Measurements from ENCODE around the gene CPXM1. TPM values are rescaled to one million over a fixed set of nuclear protein-coding genes. Genes with fewer than 3 reads are reported as not detected.

Gene CPXM1
- total RNA-seq, 2 donors from 2014 or later, result 7.4 to 35.5 TPM

DNA sequence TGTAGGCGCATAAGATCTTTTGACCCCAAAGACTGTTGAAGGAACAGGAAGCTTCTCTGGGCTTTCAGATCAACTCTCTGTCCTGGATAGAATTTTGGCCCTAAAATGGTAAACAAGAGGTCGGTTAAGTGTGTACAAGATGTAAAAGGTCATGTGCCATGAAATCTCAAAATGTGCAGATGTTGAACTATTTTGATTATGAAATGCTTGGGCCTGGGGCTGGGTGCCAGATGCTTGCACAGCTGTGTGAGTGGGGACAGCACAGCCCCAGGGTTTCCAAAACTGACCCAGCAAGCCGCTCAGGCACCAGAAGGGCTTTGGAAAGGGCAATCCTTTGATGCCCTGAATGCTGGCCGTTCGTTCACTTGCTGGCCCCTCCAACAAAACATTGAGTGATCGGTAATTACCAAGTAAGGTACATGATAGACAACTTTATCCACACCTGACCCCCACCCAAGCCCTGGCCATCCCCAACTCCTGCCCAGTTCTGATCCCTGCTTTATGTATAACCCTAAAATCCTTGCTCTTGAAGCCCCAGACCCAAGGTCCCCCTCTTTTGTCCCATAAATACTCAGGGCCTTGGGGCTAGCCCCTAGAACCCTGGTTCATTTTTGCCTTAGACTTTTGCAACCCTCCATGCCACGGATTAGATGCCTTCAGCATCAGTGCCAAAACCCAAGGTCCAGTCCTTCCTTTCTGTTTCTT lies 17.6 kb upstream of the CPXM1 start:
- H3K36me3 ChIP-seq, result no peaks in the 10 kb centered on the region
- H3K9me3 ChIP-seq, result no peaks in the 10 kb centered on the region
- 87% methylated on average over 7 of the region's 7 CpGs for WGBS
- TF ChIP-seq POLR2AphosphoS5 (IDR thresholded peaks at IDR 0.05) (no peak), POLR2A (IDR thresholded peaks at IDR 0.05) (no peak)
- TF ChIP-seq, protein P1, sequence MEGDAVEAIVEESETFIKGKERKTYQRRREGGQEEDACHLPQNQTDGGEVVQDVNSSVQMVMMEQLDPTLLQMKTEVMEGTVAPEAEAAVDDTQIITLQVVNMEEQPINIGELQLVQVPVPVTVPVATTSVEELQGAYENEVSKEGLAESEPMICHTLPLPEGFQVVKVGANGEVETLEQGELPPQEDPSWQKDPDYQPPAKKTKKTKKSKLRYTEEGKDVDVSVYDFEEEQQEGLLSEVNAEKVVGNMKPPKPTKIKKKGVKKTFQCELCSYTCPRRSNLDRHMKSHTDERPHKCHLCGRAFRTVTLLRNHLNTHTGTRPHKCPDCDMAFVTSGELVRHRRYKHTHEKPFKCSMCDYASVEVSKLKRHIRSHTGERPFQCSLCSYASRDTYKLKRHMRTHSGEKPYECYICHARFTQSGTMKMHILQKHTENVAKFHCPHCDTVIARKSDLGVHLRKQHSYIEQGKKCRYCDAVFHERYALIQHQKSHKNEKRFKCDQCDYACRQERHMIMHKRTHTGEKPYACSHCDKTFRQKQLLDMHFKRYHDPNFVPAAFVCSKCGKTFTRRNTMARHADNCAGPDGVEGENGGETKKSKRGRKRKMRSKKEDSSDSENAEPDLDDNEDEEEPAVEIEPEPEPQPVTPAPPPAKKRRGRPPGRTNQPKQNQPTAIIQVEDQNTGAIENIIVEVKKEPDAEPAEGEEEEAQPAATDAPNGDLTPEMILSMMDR (IDR thresholded peaks at IDR 0.05), result no peak
- H3K4me1 ChIP-seq (replicated peaks), result no peaks in the 10 kb centered on the region
- H3K27ac ChIP-seq, result no peak overlapping the region
- H3K27me3 ChIP-seq (replicated peaks; ENCODE audit: insufficient read depth), result peaks cover 8% of the 10 kb centered on the region
- no peak for DNase-seq (ENCODE audit: low spot score)
- intact Hi-C loops (cut with DNase I), result no loop called here
- H3K4me3 ChIP-seq, result no peak overlapping the region

DNA sequence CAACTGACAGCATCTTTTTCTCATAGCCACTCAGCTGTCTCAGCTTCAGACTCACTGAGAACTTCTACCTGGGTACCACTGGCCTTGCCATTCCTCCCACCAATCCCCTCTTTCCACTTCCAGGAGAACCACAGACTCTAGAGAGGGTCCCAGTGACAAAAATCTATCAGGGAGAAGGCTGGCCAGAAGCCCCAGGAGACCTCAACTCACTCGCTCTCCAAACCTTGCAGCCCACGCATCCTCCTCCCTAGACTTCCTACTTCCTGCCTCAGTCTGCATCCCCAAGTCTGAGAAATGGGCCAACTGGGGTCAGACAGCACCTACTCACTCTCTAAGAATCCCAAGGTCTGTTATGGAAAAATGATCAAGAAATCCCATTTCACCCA lies 16.9 kb upstream of the CPXM1 start:
- H3K27ac ChIP-seq, result no peak overlapping the region
- no peak overlapping the region for H3K4me3 ChIP-seq
- WGBS, result 97% methylated on average over 2 of the region's 2 CpGs
- DNase-seq (ENCODE audit: low spot score), result no peak
- peaks cover 8% of the 10 kb centered on the region for H3K27me3 ChIP-seq (replicated peaks; ENCODE audit: insufficient read depth)
- no peaks in the 10 kb centered on the region for H3K36me3 ChIP-seq
- intact Hi-C loops (cut with DNase I), result no loop called here
- TF ChIP-seq POLR2A (IDR thresholded peaks at IDR 0.05) (no peak), POLR2AphosphoS5 (IDR thresholded peaks at IDR 0.05) (no peak)
- TF ChIP-seq, protein P1 (IDR thresholded peaks at IDR 0.05), result no peak
- H3K4me1 ChIP-seq (replicated peaks), result no peaks in the 10 kb centered on the region
- no peaks in the 10 kb centered on the region for H3K9me3 ChIP-seq

- Histone ChIP-seq H3K27ac (no peak overlapping the region), H3K36me3 (no peaks in the 10 kb centered on the region), H3K27me3 (replicated peaks; ENCODE audit: insufficient read depth) (peaks cover 8% of the 10 kb centered on the region), H3K9me3 (no peaks in the 10 kb centered on the region), H3K4me3 (no peak overlapping the region), H3K4me1 (replicated peaks) (no peaks in the 10 kb centered on the region)
- TF ChIP-seq POLR2A (IDR thresholded peaks at IDR 0.05) (no peak), POLR2AphosphoS5 (IDR thresholded peaks at IDR 0.05) (no peak)
- TF ChIP-seq, protein P1 (IDR thresholded peaks at IDR 0.05), result no peak
- DNase-seq (ENCODE audit: low spot score), result no peak
- intact Hi-C loops (cut with DNase I), result no loop called here
- WGBS, result 84% methylated on average over 20 of the region's 20 CpGs
Observed at GRCh38 chr20:2816583-2817340, 16.3 kb upstream of the CPXM1 start.

DNA sequence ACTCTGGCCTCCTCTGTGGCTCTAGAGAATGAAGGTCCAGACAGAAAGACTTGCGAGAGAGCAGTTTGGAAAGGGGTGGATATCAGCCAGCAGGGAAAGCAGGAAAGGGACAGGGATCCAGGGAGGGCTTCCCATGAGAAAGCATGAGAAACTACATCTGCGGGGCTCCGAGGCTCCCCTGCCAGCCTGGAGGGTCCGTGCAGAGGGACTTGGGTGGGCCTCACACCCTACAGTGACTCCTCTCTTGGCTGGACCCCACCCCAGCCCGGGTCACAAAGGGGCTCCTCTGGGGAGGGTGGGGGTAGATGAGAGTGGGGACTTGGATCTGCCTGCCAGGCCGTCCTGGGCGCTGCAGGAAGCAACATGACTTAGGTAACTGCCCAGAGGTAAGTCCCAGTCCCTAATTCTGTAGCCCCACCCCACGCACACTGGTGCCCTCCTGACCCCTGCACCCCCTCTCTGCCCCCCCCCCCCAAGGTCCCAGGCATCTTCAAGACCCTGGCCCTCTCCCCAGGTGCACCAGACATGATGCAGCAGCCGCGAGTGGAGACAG lies 15.7 kb upstream of the CPXM1 start, which contains the start of gene TMEM239:
TMEM239 (plus strand) TSS at position 335 of the 553 bp plus-strand sequence; CDS start at position 526, 191 bp downstream.
- TF ChIP-seq POLR2AphosphoS5 (IDR thresholded peaks at IDR 0.05), result no peak
- DNase-seq (ENCODE audit: low spot score), result no peak
- H3K36me3 ChIP-seq, result no peaks in the 10 kb centered on the region
- intact Hi-C loops (cut with DNase I), result no loop called here
- H3K9me3 ChIP-seq, result no peaks in the 10 kb centered on the region
- H3K4me1 ChIP-seq (replicated peaks), result no peaks in the 10 kb centered on the region
- no peak within 1 kb of the TSS for H3K27ac ChIP-seq
- H3K27me3 ChIP-seq (replicated peaks; ENCODE audit: insufficient read depth), result peaks cover 8% of the 10 kb centered on the region
- WGBS, result 79% methylated on average over 10 of the region's 10 CpGs
- no peak within 1 kb of the TSS for H3K4me3 ChIP-seq

GRCh38 chr20:2815242-2815900 lies 14.9 kb upstream of the CPXM1 start:
- H3K9me3 ChIP-seq, result no peaks in the 10 kb centered on the region
- no peaks in the 10 kb centered on the region for H3K4me1 ChIP-seq (replicated peaks)
- intact Hi-C loops (cut with DNase I), result no loop called here
- peaks cover 2% of the 10 kb centered on the region for H3K27me3 ChIP-seq (replicated peaks; ENCODE audit: insufficient read depth)
- H3K27ac ChIP-seq, result no peak overlapping the region
- DNase-seq (ENCODE audit: low spot score), result no peak
- H3K36me3 ChIP-seq, result no peaks in the 10 kb centered on the region
- 94% methylated on average over 8 of the region's 8 CpGs for WGBS
- no peak overlapping the region for H3K4me3 ChIP-seq
- TF ChIP-seq, protein P1 (IDR thresholded peaks at IDR 0.05), result no peak
- TF ChIP-seq POLR2AphosphoS5 (IDR thresholded peaks at IDR 0.05), result no peak
- no peak for TF ChIP-seq POLR2A (IDR thresholded peaks at IDR 0.05)

Measured in prostate gland (tissue), 2 donors.